H1 (cell line): ENCODE results near the gene PPP1R1B. TPM values are rescaled to one million over a fixed set of nuclear protein-coding genes. Genes with fewer than 3 reads are reported as not detected.

Source experiments
- CTCF ChIA-PET: fragments of 300-600 bp; sonication (Branson Sonifier 250); formaldehyde crosslinking; loops from one replicate; lab custom pipeline; 2021; ENCODE audit not compliant: partially characterized antibody; lab: Charles Lee
- POLR2A ChIA-PET: fragments of 300-600 bp; sonication (Branson Sonifier 250); formaldehyde crosslinking; loops from one replicate; lab custom pipeline; 2021; ENCODE audit warnings: inconsistent platforms; ENCODE audit not compliant: partially characterized antibody; lab: Charles Lee
- DNase-seq, 2 experiments: peaks; one replicate each; pipeline versions ENCODE4 v3.0.0 to v3.0.0-alpha.2; 2010 to 2022; ENCODE audit warnings: low spot score in 2 of 2, low read depth in 1 of 2, mixed read lengths in 1 of 2
- FAIRE-seq: peaks from 2 replicates; lab custom pipeline; 2011; peaks lifted over from hg19 to GRCh38; lab: Jason Lieb, UNC
- H2AFZ ChIP-seq: 2 replicates; pipeline ENCODE4 v1.8.1; 2012; ENCODE audit warnings: low read length, inconsistent platforms
- H2AK5ac ChIP-seq: 2 replicates; pipeline ENCODE4 v1.6.1; 2013; ENCODE audit warnings: low read depth, low read length
- H2BK120ac ChIP-seq: replicated peaks from 2 replicates; pipeline ENCODE3; 2013; ENCODE audit warnings: low read depth, low read length, inconsistent platforms
- H2BK12ac ChIP-seq: 2 replicates; pipeline ENCODE4 v1.6.1; 2013; ENCODE audit warnings: low read depth, low read length
- H2BK15ac ChIP-seq: 2 replicates; pipeline ENCODE4 v1.6.1; 2013; ENCODE audit warnings: low read length
- H2BK20ac ChIP-seq: 2 replicates; pipeline ENCODE4 v1.6.1; 2013; ENCODE audit warnings: low read length
- H2BK5ac ChIP-seq: 2 replicates; pipeline ENCODE4 v1.6.1; 2013; ENCODE audit warnings: low read depth, low read length
- H3K14ac ChIP-seq: 2 replicates; pipeline ENCODE4 v1.6.1; 2013; ENCODE audit warnings: inconsistent platforms; ENCODE audit not compliant: insufficient read length
- H3K18ac ChIP-seq: 2 replicates; pipeline ENCODE4 v1.6.1; 2013; ENCODE audit warnings: low read length; ENCODE audit errors: extremely low read depth
- H3K23ac ChIP-seq: 2 replicates; pipeline ENCODE4 v1.6.1; 2013; ENCODE audit warnings: inconsistent platforms; ENCODE audit not compliant: insufficient read length
- H3K23me2 ChIP-seq: 2 replicates; pipeline ENCODE4 v1.6.1; 2013; ENCODE audit warnings: low read depth, low read length
- H3K27ac ChIP-seq: 2 replicates; pipeline ENCODE4 v1.6.1; 2011; ENCODE audit warnings: low read depth, low read length, inconsistent platforms
- H3K27me3 ChIP-seq, 4 experiments: replicated peaks in 1 of 4; 1 replicate in 1 of 4; 2 replicates in 3 of 4; pipeline versions ENCODE4 v1.6.1 to v1.8.1; 2011 to 2013; ENCODE audit warnings: low read length in 3 of 4, mild to moderate bottlenecking in 3 of 4, inconsistent platforms in 2 of 4, mixed read lengths in 2 of 4, moderate library complexity in 1 of 4; ENCODE audit not compliant: control insufficient read depth in 3 of 4, insufficient read depth in 3 of 4; ENCODE audit errors: extremely low read depth in 1 of 4
- H3K36me3 ChIP-seq, 4 experiments: 2 replicates each; pipeline versions ENCODE4 v1.6.1 to v1.8.1; 2011 to 2013; ENCODE audit warnings: mild to moderate bottlenecking in 4 of 4, low read length in 3 of 4, moderate library complexity in 2 of 4, control low read depth in 1 of 4, inconsistent platforms in 1 of 4; ENCODE audit not compliant: insufficient read depth in 4 of 4, control insufficient read depth in 2 of 4
- H3K4ac ChIP-seq: replicated peaks from 2 replicates; pipeline ENCODE3; 2013; ENCODE audit warnings: low read length, low read depth, mixed read lengths, inconsistent platforms; ENCODE audit not compliant: insufficient read length
- H3K4me1 ChIP-seq, 4 experiments: replicated peaks in 1 of 4; 1 replicate in 1 of 4; 2 replicates in 3 of 4; pipeline versions ENCODE4 v1.6.1 to v1.8.1; 2011 to 2013; ENCODE audit warnings: low read length in 3 of 4, inconsistent platforms in 2 of 4, mixed read lengths in 1 of 4; ENCODE audit not compliant: insufficient read depth in 4 of 4, control insufficient read depth in 3 of 4
- H3K4me2 ChIP-seq, 2 experiments: 2 replicates each; pipeline versions ENCODE4 v1.6.1 to v1.8.1; 2011 to 2013; ENCODE audit warnings: low read depth in 2 of 2, low read length in 2 of 2, control low read depth in 1 of 2, inconsistent platforms in 1 of 2, mild to moderate bottlenecking in 1 of 2; ENCODE audit not compliant: insufficient read depth in 1 of 2
- H3K4me3 ChIP-seq, 4 experiments: fragments of 200-600, 300-600 bp in 1 of 4; sonication (generic), shearing (Covaris generic), sonication (Bioruptor Twin) in 1 of 4; 2 replicates each; pipeline versions ENCODE4 v1.5.1 to v1.8.1; 2011 to 2016; ENCODE audit warnings: low read length in 4 of 4, low read depth in 3 of 4, control low read depth in 2 of 4, inconsistent platforms in 2 of 4, mild to moderate bottlenecking in 2 of 4, mixed read lengths in 1 of 4, moderate library complexity in 1 of 4; ENCODE audit not compliant: insufficient read depth in 2 of 4; ENCODE audit errors: extremely low read depth in 1 of 4
- H3K56ac ChIP-seq: replicated peaks from 2 replicates; pipeline ENCODE3; 2013; ENCODE audit warnings: low read depth, mild to moderate bottlenecking, mixed read lengths, low read length, inconsistent platforms; ENCODE audit not compliant: insufficient read length
- H3K79me1 ChIP-seq: 2 replicates; pipeline ENCODE4 v1.6.1; 2013; ENCODE audit warnings: low read depth, low read length, control low read depth
- H3K79me2 ChIP-seq, 2 experiments: 2 replicates each; pipeline versions ENCODE4 v1.6.1 to v1.8.1; 2012 to 2013; ENCODE audit warnings: low read length in 2 of 2, mild to moderate bottlenecking in 2 of 2, inconsistent platforms in 1 of 2; ENCODE audit not compliant: insufficient read depth in 2 of 2, control insufficient read depth in 1 of 2
- H3K9ac ChIP-seq, 4 experiments: replicated peaks in 1 of 4; 1 replicate in 1 of 4; 2 replicates in 3 of 4; pipeline versions ENCODE4 v1.6.1 to v1.8.1; 2011 to 2013; ENCODE audit warnings: low read depth in 3 of 4, low read length in 3 of 4, control low read depth in 2 of 4, mild to moderate bottlenecking in 2 of 4, moderate library complexity in 2 of 4, inconsistent platforms in 1 of 4; ENCODE audit errors: extremely low read depth in 1 of 4
- H3K9me3 ChIP-seq, 2 experiments: 2 replicates each; pipeline versions ENCODE4 v1.6.1 to v1.8.1; 2012 to 2013; ENCODE audit warnings: mild to moderate bottlenecking in 2 of 2, moderate library complexity in 2 of 2, control low read depth in 1 of 2, inconsistent platforms in 1 of 2, low read depth in 1 of 2, low read length in 1 of 2, mixed read lengths in 1 of 2; ENCODE audit not compliant: insufficient read depth in 2 of 2
- H4K20me1 ChIP-seq, 2 experiments: replicated peaks in 1 of 2; 2 replicates each; pipeline versions ENCODE3 to v1.8.1; 2011 to 2013; ENCODE audit warnings: inconsistent platforms in 2 of 2, low read length in 2 of 2, mild to moderate bottlenecking in 1 of 2; ENCODE audit not compliant: insufficient read depth in 2 of 2, control insufficient read depth in 1 of 2
- H4K5ac ChIP-seq: 2 replicates; pipeline ENCODE4 v1.6.1; 2013; ENCODE audit warnings: low read length, low read depth, mixed read lengths, inconsistent platforms; ENCODE audit not compliant: insufficient read length
- H4K8ac ChIP-seq: 2 replicates; pipeline ENCODE4 v1.8.0; 2013; ENCODE audit warnings: mild to moderate bottlenecking, moderate library complexity, low read length, inconsistent platforms; ENCODE audit not compliant: insufficient read depth; ENCODE audit errors: extremely low read depth
- H4K91ac ChIP-seq: replicated peaks from 2 replicates; pipeline ENCODE3; 2013; ENCODE audit warnings: low read length, mixed read lengths, inconsistent platforms; ENCODE audit not compliant: insufficient read length
- CHD2 ChIP-seq: IDR thresholded peaks from 2 replicates; pipeline ENCODE4 v1.6.1; 2012; ENCODE audit warnings: low read length, improper control_type of control experiment
- EGR1 ChIP-seq: IDR thresholded peaks from 2 replicates; pipeline ENCODE4 v1.6.1; 2011; ENCODE audit warnings: low read depth, low read length, borderline replicate concordance
- NANOG ChIP-seq: IDR thresholded peaks from 2 replicates; pipeline ENCODE4 v1.6.1; 2011; ENCODE audit warnings: low read length, low read depth, mild to moderate bottlenecking, inconsistent platforms; ENCODE audit not compliant: insufficient read depth, poor library complexity, severe bottlenecking
- RAD21 ChIP-seq, 2 experiments: IDR thresholded peaks in 1 of 2; conservative IDR thresholded peaks in 1 of 2; 2 replicates each; pipeline ENCODE4 v1.6.1; 2011; ENCODE audit warnings: low read depth in 2 of 2, low read length in 2 of 2, improper control_type of control experiment in 1 of 2, inconsistent platforms in 1 of 2, mild to moderate bottlenecking in 1 of 2, moderate library complexity in 1 of 2
- SIN3A ChIP-seq, 2 experiments: IDR thresholded peaks in 1 of 2; conservative IDR thresholded peaks in 1 of 2; 2 replicates each; pipeline ENCODE4 v1.6.1; 2011 to 2012; ENCODE audit warnings: low read length in 2 of 2, improper control_type of control experiment in 1 of 2, low read depth in 1 of 2, mild to moderate bottlenecking in 1 of 2
- SIRT6 ChIP-seq: IDR thresholded peaks from one replicate; pipeline ENCODE4 v1.7.1; 2012; ENCODE audit warnings: low read length, inconsistent platforms
- TBP ChIP-seq: IDR thresholded peaks from 2 replicates; pipeline ENCODE4 v1.6.1; 2011; ENCODE audit warnings: low read depth, low read length, improper control_type of control experiment
- TEAD4 ChIP-seq: IDR thresholded peaks from 2 replicates; pipeline ENCODE4 v1.6.1; 2012; ENCODE audit warnings: low read depth, low read length, inconsistent platforms, mixed read lengths
- WGBS, 2 experiments: shearing (Covaris generic) in 1 of 2; methylation state at CpG; one replicate each; pipeline versions ENCODE4 v1.1.6 to v1.1.7; 2013 to 2015; ENCODE audit warnings: low lambda C conversion rate in 2 of 2, mixed read lengths in 2 of 2, inconsistent platforms in 1 of 2, low coverage in 1 of 2, missing lambda C conversion rate in 1 of 2; ENCODE audit not compliant: insufficient replicate concordance in 2 of 2, insufficient coverage in 1 of 2, insufficient read length in 1 of 2; ENCODE audit errors: extremely low coverage in 1 of 2, missing lambda C conversion rate in 1 of 2; 5-methylcytosine and 5-hydroxymethylcytosine counted together
- polyA plus RNA-seq, 7 experiments: library from polyadenylated mRNA; depleted of rRNA in 3 of 7; stranded (reverse) in 5 of 7; unstranded in 2 of 7; fragments of >200 nt in 5 of 7; fragments of 200-250 nt in 2 of 7; gene quantifications; 1 replicate in 5 of 7; 2 replicates in 1 of 7; 4 replicates in 1 of 7; pipeline versions ENCODE4 v1.2.1 to v1.2.3, GENCODE V29; 2011 to 2013; ENCODE audit warnings: missing spikeins in 2 of 7, mixed read lengths in 2 of 7
- total RNA-seq: library from RNA; stranded (reverse); fragmentation: NEBNext Ultra II Directional; extraction: Animal tissue kit (Norgen Biotek cat#: 25700); gene quantifications from 2 replicates; pipeline ENCODE4 v1.2.1, GENCODE V29; 2021
- TF ChIP-seq, protein P1 (sequence below): IDR thresholded peaks from 2 replicates; pipeline ENCODE4 v1.6.1; 2012; ENCODE audit warnings: low read length, inconsistent platforms
- TF ChIP-seq, protein P2 (sequence below): IDR thresholded peaks from 2 replicates; pipeline ENCODE4 v1.6.1; 2011; ENCODE audit warnings: low read length, improper control_type of control experiment

PPP1R1B gene
- total and polyA plus RNA-seq, 2 of the 8 experiments (the other 6 are each of a cell fraction or from before 2014, with no cell fraction given), result 10.7 to 22.3 TPM

- Histone ChIP-seq H3K27me3 (peaks cover 6 to 50% (median 42%) of the 10 kb centered on the region in 4 experiments), H2AFZ (no peak overlapping the region), H2BK12ac (0 out of 2 replicates have a peak overlapping the region, but pooled peaks have one; percentile 94), H3K18ac (no peak overlapping the region), H3K36me3 (no peaks in the 10 kb centered on the region), H3K23ac (no peak overlapping the region), H3K4me2 (no peak overlapping the region), H4K20me1 (peaks cover 0 to 1% of the 10 kb centered on the region in 2 experiments), H2BK5ac (no peak overlapping the region), H3K56ac (no peak overlapping the region), H3K79me1 (0 out of 2 replicates have a peak, but pooled peaks cover 2% of the 10 kb centered on the region), H4K91ac (no peak overlapping the region), H4K5ac (no peak overlapping the region), H3K4ac (no peak overlapping the region), H4K8ac (no peak overlapping the region), H2AK5ac (no peak overlapping the region), H3K27ac (no peak overlapping the region), H3K23me2 (peaks cover 12% of the 10 kb centered on the region), H3K4me3 (no peak overlapping the region), H2BK20ac (no peak overlapping the region; the same call in 1 of the 2 replicates), H3K9me3 (no peaks in the 10 kb centered on the region), H3K4me1 (peaks cover 4 to 33% (median 25%) of the 10 kb centered on the region in 4 experiments), H2BK15ac (peak overlapping the region; percentile 72; the same call in 1 of the 2 replicates), H2BK120ac (no peak overlapping the region), H3K79me2 (no peaks in the 10 kb centered on the region), H3K9ac (no peak overlapping the region), H3K14ac (no peak overlapping the region)
- DNase-seq, result no peak
- WGBS, 2 experiments, result 80% methylated on average over 7 of the region's 8 CpGs; no CpG with 5 or more reads in 1 of the 2 experiments
- POLR2A ChIA-PET, result interaction anchor here (0.9 to 2.6 kb wide), 6 partner anchors 9 to 157 kb away, joined by 3 to 9 read pairs (median 4); no protein-coding TSS in a partner anchor
- no peak for TF ChIP-seq EGR1
- no peak for TF ChIP-seq TBP
- TF ChIP-seq RAD21 (IDR thresholded peaks at IDR 0.05 in 1 of 2, conservative IDR thresholded peaks at IDR 0.05 in 1 of 2; ENCODE audit: low read depth in 2 of 2, low read length in 2 of 2), result no peak
- TF ChIP-seq TEAD4, result no peak
- TF ChIP-seq NANOG, result no peak
- TF ChIP-seq, protein P1, sequence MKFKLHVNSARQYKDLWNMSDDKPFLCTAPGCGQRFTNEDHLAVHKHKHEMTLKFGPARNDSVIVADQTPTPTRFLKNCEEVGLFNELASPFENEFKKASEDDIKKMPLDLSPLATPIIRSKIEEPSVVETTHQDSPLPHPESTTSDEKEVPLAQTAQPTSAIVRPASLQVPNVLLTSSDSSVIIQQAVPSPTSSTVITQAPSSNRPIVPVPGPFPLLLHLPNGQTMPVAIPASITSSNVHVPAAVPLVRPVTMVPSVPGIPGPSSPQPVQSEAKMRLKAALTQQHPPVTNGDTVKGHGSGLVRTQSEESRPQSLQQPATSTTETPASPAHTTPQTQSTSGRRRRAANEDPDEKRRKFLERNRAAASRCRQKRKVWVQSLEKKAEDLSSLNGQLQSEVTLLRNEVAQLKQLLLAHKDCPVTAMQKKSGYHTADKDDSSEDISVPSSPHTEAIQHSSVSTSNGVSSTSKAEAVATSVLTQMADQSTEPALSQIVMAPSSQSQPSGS, result no peak
- no peak for TF ChIP-seq CHD2
- no peak for TF ChIP-seq SIRT6
- TF ChIP-seq, protein P2, sequence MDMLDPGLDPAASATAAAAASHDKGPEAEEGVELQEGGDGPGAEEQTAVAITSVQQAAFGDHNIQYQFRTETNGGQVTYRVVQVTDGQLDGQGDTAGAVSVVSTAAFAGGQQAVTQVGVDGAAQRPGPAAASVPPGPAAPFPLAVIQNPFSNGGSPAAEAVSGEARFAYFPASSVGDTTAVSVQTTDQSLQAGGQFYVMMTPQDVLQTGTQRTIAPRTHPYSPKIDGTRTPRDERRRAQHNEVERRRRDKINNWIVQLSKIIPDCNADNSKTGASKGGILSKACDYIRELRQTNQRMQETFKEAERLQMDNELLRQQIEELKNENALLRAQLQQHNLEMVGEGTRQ, result no peak
- no peak for TF ChIP-seq SIN3A (conservative IDR thresholded peaks at IDR 0.05 in 1 of 2, IDR thresholded peaks at IDR 0.05 in 1 of 2; ENCODE audit: low read depth in 1 of 2, low read length in 2 of 2)
- no peak for FAIRE-seq
- CTCF ChIA-PET, result interaction anchor here (0.7 to 49.2 kb wide), 16 partner anchors 1 to 271 kb away, joined by 3 to 1885 read pairs (median 13); partner anchors contain the start of genes ERBB2, MIEN1, NEUROD2 and PGAP3
These were observed 2.4 kb upstream of the PPP1R1B start for GRCh38 chr17:39624313-39624712.
